Vagina (tissue), 2 donors: Measurements from ENCODE around the gene ASTN2.

Experiments used
- CTCF ChIP-seq, 3 experiments: fragments of 450-650 bp in 2 of 3; fragments of 200-600 bp in 1 of 3; sonication (generic) in 1 of 3; IDR thresholded peaks; one replicate each; pipeline ENCODE4 v1.5.1; 2017 to 2019; ENCODE audit warnings: antibody characterized with exemption in 3 of 3, mild to moderate bottlenecking in 2 of 3, moderate library complexity in 2 of 3
- POLR2AphosphoS5 ChIP-seq, 2 donors: sonication (generic); formaldehyde crosslinking; IDR thresholded peaks; one replicate each; pipeline ENCODE4 v1.9.0; 2017; ENCODE audit warnings: antibody characterized with exemption in 2 of 2, mild to moderate bottlenecking in 2 of 2, low read depth in 1 of 2; ENCODE audit not compliant: insufficient read depth in 1 of 2

DNA sequence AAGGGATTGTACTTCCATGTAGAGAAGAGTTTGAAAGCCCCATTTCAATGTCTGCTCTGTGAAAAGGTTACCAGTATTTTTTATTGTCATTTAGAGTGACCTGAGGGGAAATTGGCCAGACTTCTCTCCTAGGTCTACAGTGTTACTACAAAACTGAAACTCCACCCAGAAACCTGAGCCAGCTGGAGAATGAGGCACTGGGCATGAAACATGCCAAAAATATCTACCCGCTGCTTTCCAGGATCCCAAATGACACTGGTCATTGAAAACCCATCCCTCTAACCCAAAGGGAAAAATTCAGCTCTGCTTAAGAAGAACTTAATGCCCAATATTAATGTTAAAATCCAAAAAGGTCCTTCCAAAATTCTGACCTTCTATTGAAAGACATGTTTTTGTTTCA, 826.9 kb downstream of the ASTN2 start:
- TF ChIP-seq CTCF (IDR thresholded peaks at IDR 0.05) (no peak), POLR2AphosphoS5 (IDR thresholded peaks at IDR 0.05; ENCODE audit: insufficient read depth in 1 of 2, low read depth in 1 of 2) (no peak)
